ENCODE data around the gene SND1.
A peak's percentile ranks its signal among the peaks of the same experiment; 100 is the strongest.

SND1 gene

GRCh38 chr7:128006550-128007302 is 354.7 kb downstream of the SND1 start:
- no peak for DNase-seq

GRCh38 chr7:128007303-128007680 is 355.3 kb downstream of the SND1 start:
- no peak for DNase-seq

GRCh38 chr7:128008141-128008540 is 356.1 kb downstream of the SND1 start:
- no peak for DNase-seq

- no peak for DNase-seq
These were observed 356.8 kb downstream of the SND1 start for GRCh38 chr7:128008744-128009143.

GRCh38 chr7:128010391-128011127 is 358.6 kb downstream of the SND1 start:
- no peak for DNase-seq

- no peak for DNase-seq
These were observed 359.2 kb downstream of the SND1 start for GRCh38 chr7:128011131-128011661.

GRCh38 chr7:128014811-128015210 is 362.8 kb downstream of the SND1 start:
- no peak for DNase-seq

- no peak for DNase-seq
These were observed 365.5 kb downstream of the SND1 start for GRCh38 chr7:128017460-128017859.

GRCh38 chr7:128017862-128018845 is 366.2 kb downstream of the SND1 start:
- no peak for DNase-seq

- no peak for DNase-seq
These were observed 367.3 kb downstream of the SND1 start for GRCh38 chr7:128019288-128019687.

- no peak for DNase-seq
These were observed 368.2 kb downstream of the SND1 start for GRCh38 chr7:128020159-128020558.

GRCh38 chr7:128021366-128021765 is 369.4 kb downstream of the SND1 start:
- no peak for DNase-seq

GRCh38 chr7:128022631-128023532 is 370.9 kb downstream of the SND1 start:
- DNase-seq, result no peak

- no peak for DNase-seq
These were observed 372.2 kb downstream of the SND1 start for GRCh38 chr7:128024151-128024550.

- no peak for DNase-seq
These were observed 373.4 kb downstream of the SND1 start for GRCh38 chr7:128025380-128025779.

- no peak for DNase-seq
These were observed 373.8 kb downstream of the SND1 start for GRCh38 chr7:128025819-128026218.

GRCh38 chr7:128026551-128026950 is 374.6 kb downstream of the SND1 start:
- DNase-seq, result no peak

GRCh38 chr7:128027485-128027980 is 375.5 kb downstream of the SND1 start:
- DNase-seq, result no peak

- DNase-seq, result no peak
These were observed 377.5 kb downstream of the SND1 start for GRCh38 chr7:128029405-128029995.

- DNase-seq, result peak; percentile 48
These were observed 378.3 kb downstream of the SND1 start for GRCh38 chr7:128030263-128030653.
